Hepatocyte (in vitro differentiated cells): ENCODE measurements around the gene TMPRSS11D. TPM values are rescaled to one million over a fixed set of nuclear protein-coding genes. Genes with fewer than 3 reads are reported as not detected.

ENCODE experiments used
- DNase-seq: peaks from one replicate; pipeline ENCODE4 v3.0.0-alpha.2; 2016; ENCODE audit warnings: low spot score
- H2AFZ ChIP-seq: fragments of 200-600 bp; sonication (generic); 2 replicates; pipeline ENCODE4 v1.6.0; 2016; ENCODE audit warnings: antibody characterized with exemption, mild to moderate bottlenecking
- H3K27ac ChIP-seq: fragments of 200-600 bp; sonication (generic); 2 replicates; pipeline ENCODE4 v1.5.1; 2016; ENCODE audit warnings: mild to moderate bottlenecking
- H3K27me3 ChIP-seq: fragments of 200-600 bp; sonication (generic); 2 replicates; pipeline ENCODE4 v1.6.1; 2016
- H3K36me3 ChIP-seq: fragments of 200-600 bp; sonication (generic); replicated peaks from 2 replicates; pipeline ENCODE4 v1.5.1; 2016; ENCODE audit warnings: low read depth; ENCODE audit not compliant: insufficient read depth
- H3K4me1 ChIP-seq: fragments of 200-600 bp; sonication (generic); 2 replicates; pipeline ENCODE4 v1.5.1; 2016; ENCODE audit warnings: mild to moderate bottlenecking, moderate library complexity; ENCODE audit not compliant: insufficient read depth
- H3K4me2 ChIP-seq: fragments of 200-600 bp; sonication (generic); 2 replicates; pipeline ENCODE4 v1.6.0; 2016
- H3K4me3 ChIP-seq: fragments of 200-600 bp; sonication (generic); 2 replicates; pipeline ENCODE4 v1.5.1; 2016; ENCODE audit warnings: mild to moderate bottlenecking
- H3K79me2 ChIP-seq: fragments of 200-600 bp; sonication (generic); 2 replicates; pipeline ENCODE4 v1.6.0; 2017; ENCODE audit warnings: mild to moderate bottlenecking
- H3K9me2 ChIP-seq: fragments of 200-600 bp; sonication (generic); replicated peaks from 2 replicates; pipeline ENCODE4 v1.6.0; 2017; ENCODE audit warnings: mild to moderate bottlenecking; ENCODE audit not compliant: insufficient read depth
- H3K9me3 ChIP-seq: fragments of 200-600 bp; sonication (generic); 2 replicates; pipeline ENCODE4 v1.5.1; 2016; ENCODE audit warnings: low read depth, mild to moderate bottlenecking
- H4K20me1 ChIP-seq: fragments of 200-600 bp; sonication (generic); 2 replicates; pipeline ENCODE4 v1.6.0; 2016; ENCODE audit warnings: mild to moderate bottlenecking; ENCODE audit not compliant: insufficient read depth, poor library complexity, severe bottlenecking
- EZH2 ChIP-seq: fragments of 200-600 bp; sonication (generic); IDR thresholded peaks from 2 replicates; pipeline ENCODE4 v1.6.1; 2016; ENCODE audit warnings: antibody characterized with exemption, mild to moderate bottlenecking, borderline replicate concordance
- EZH2phosphoT487 ChIP-seq: fragments of 200-600 bp; sonication (generic); IDR thresholded peaks from one replicate; pipeline ENCODE4 v1.6.1; 2018; ENCODE audit warnings: antibody characterized with exemption, mild to moderate bottlenecking, low read depth, moderate library complexity; ENCODE audit not compliant: unreplicated experiment, severe bottlenecking
- WGBS: methylation state at CpG from one replicate; pipeline ENCODE4 v1.1.6; 2016; ENCODE audit warnings: low lambda C conversion rate; ENCODE audit errors: missing lambda C conversion rate; 5-methylcytosine and 5-hydroxymethylcytosine counted together
- polyA plus RNA-seq: library from polyadenylated mRNA; unstranded; fragments of >200 nt; fragmentation: Nextera tagmentation; extraction: Ambion mirVana; gene quantifications from 2 replicates; pipeline ENCODE4 v1.2.1, GENCODE V29; 2016
- total RNA-seq: library from RNA; depleted of rRNA; stranded (reverse); fragments of >200 nt; gene quantifications from 2 replicates; pipeline ENCODE4 v1.2.3, GENCODE V29; 2014
- TF ChIP-seq, protein P1 (sequence below): fragments of 200-600 bp; sonication (generic); IDR thresholded peaks from 2 replicates; pipeline ENCODE4 v1.5.1; 2016; ENCODE audit warnings: antibody characterized with exemption, mild to moderate bottlenecking; ENCODE audit not compliant: poor library complexity

Gene TMPRSS11D
- total RNA-seq (not detected in 2 replicates), polyA plus RNA-seq (0.23 TPM in 1 of 2 replicates, not detected in the other)

DNA sequence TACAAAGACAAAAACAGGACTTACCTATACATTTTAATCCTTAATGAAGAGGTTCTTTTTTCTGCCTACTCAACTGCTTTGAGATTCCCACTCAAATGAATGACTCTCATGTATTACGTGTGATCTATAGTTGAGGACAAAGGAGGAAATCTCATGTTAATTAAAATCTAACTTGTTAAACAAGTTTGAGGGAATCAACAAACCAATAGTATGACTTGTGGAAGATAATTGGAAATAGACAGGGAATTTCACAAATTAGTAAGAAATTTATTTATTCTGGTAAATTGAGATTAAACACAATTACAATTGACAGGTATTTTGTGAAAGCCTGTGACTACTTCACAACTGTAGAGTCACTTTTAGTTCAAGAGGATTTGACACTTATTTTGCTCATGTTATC lies at the start of gene TMPRSS11D:
Gene TMPRSS11D (minus strand): TSS at position 101 of the 400 bp plus-strand sequence. CDS start 69 bp downstream, at position 32.
- H4K20me1 ChIP-seq, result no peaks in the 10 kb centered on the region
- no peak within 1 kb of the TSS for H3K4me2 ChIP-seq
- H3K27ac ChIP-seq, result no peak within 1 kb of the TSS
- whole genome bisulfite sequencing, result 85% methylated on average over 1 of the region's 1 CpG
- no peaks in the 10 kb centered on the region for H3K27me3 ChIP-seq
- no peaks in the 10 kb centered on the region for H3K36me3 ChIP-seq
- no peaks in the 10 kb centered on the region for H3K4me1 ChIP-seq
- H3K4me3 ChIP-seq, result no peak within 1 kb of the TSS
- no peak within 1 kb of the TSS for H2AFZ ChIP-seq
- H3K9me2 ChIP-seq, result no peaks in the 10 kb centered on the region
- H3K79me2 ChIP-seq, result no peaks in the 10 kb centered on the region
- H3K9me3 ChIP-seq, result no peaks in the 10 kb centered on the region
- TF ChIP-seq, protein P1, sequence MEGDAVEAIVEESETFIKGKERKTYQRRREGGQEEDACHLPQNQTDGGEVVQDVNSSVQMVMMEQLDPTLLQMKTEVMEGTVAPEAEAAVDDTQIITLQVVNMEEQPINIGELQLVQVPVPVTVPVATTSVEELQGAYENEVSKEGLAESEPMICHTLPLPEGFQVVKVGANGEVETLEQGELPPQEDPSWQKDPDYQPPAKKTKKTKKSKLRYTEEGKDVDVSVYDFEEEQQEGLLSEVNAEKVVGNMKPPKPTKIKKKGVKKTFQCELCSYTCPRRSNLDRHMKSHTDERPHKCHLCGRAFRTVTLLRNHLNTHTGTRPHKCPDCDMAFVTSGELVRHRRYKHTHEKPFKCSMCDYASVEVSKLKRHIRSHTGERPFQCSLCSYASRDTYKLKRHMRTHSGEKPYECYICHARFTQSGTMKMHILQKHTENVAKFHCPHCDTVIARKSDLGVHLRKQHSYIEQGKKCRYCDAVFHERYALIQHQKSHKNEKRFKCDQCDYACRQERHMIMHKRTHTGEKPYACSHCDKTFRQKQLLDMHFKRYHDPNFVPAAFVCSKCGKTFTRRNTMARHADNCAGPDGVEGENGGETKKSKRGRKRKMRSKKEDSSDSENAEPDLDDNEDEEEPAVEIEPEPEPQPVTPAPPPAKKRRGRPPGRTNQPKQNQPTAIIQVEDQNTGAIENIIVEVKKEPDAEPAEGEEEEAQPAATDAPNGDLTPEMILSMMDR, result no peak
- TF ChIP-seq EZH2 (no peak), EZH2phosphoT487 (no peak)
- no peak for DNase-seq

GRCh38 chr4:67933038-67933437 lies 49.2 kb upstream of the TMPRSS11D start:
- no peak overlapping the region for H2AFZ ChIP-seq
- no peaks in the 10 kb centered on the region for H4K20me1 ChIP-seq
- H3K36me3 ChIP-seq, result no peaks in the 10 kb centered on the region
- H3K79me2 ChIP-seq, result no peaks in the 10 kb centered on the region
- H3K9me2 ChIP-seq, result no peaks in the 10 kb centered on the region
- H3K9me3 ChIP-seq, result no peaks in the 10 kb centered on the region
- H3K4me2 ChIP-seq, result no peak overlapping the region
- H3K27me3 ChIP-seq, result no peaks in the 10 kb centered on the region
- no peak for TF ChIP-seq EZH2
- TF ChIP-seq EZH2phosphoT487, result no peak
- TF ChIP-seq, protein P1, result no peak
- H3K4me3 ChIP-seq, result no peak overlapping the region
- WGBS, result 90% methylated on average over 5 of the region's 5 CpGs
- no peak overlapping the region for H3K27ac ChIP-seq
- DNase-seq, result no peak
- no peaks in the 10 kb centered on the region for H3K4me1 ChIP-seq

DNA sequence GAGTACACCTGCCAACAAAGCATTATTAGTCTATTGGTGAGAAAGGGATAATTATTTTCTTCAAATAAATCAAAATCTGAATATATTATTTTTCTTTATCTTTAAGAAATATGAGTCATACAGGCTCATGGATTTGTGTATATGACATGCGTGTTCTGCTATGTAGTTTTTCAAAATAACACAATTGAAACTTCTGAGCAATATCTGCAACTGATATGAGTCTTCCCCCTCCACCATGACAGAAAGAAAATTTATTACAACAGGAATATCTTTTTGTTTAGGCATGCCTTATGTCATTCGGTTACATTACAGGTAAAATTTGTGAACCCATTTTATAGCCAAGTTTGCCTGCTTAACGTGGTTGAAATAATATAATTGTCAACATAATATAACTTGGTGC lies 47.5 kb upstream of the TMPRSS11D start:
- no peak for DNase-seq
- H4K20me1 ChIP-seq, result no peaks in the 10 kb centered on the region
- H3K4me1 ChIP-seq, result no peaks in the 10 kb centered on the region
- no peaks in the 10 kb centered on the region for H3K36me3 ChIP-seq
- H2AFZ ChIP-seq, result no peak overlapping the region
- no peak overlapping the region for H3K27ac ChIP-seq
- 92% methylated on average over 3 of the region's 3 CpGs for WGBS
- H3K4me2 ChIP-seq, result no peak overlapping the region
- H3K79me2 ChIP-seq, result no peaks in the 10 kb centered on the region
- H3K27me3 ChIP-seq, result no peaks in the 10 kb centered on the region
- no peak overlapping the region for H3K4me3 ChIP-seq
- no peaks in the 10 kb centered on the region for H3K9me3 ChIP-seq
- no peaks in the 10 kb centered on the region for H3K9me2 ChIP-seq
- TF ChIP-seq EZH2phosphoT487, result no peak
- TF ChIP-seq EZH2, result no peak
- TF ChIP-seq, protein P1, result no peak

DNA sequence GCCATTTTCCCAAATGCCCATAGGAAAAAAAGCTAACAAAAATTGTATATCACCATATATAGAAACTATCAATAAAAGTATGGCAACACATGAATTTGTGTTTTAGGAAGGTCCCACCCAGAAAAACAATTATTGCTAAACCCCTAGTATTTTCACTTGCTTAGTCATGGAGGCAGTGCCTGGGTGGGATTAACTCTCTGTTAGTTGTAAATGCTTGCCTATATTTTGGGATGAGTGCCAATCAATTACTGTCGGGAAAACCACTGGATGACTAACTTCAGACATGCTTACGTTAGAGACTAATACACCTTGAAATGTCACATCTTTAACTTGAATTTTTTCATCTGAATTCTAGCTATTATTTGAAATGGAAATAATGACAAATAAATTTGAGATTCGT lies 45.6 kb upstream of the TMPRSS11D start:
- no peaks in the 10 kb centered on the region for H4K20me1 ChIP-seq
- H3K79me2 ChIP-seq, result no peaks in the 10 kb centered on the region
- H3K27me3 ChIP-seq, result no peaks in the 10 kb centered on the region
- H2AFZ ChIP-seq, result no peak overlapping the region
- no peak for DNase-seq
- H3K4me2 ChIP-seq, result no peak overlapping the region
- H3K36me3 ChIP-seq, result no peaks in the 10 kb centered on the region
- no peaks in the 10 kb centered on the region for H3K9me3 ChIP-seq
- 61% methylated on average over 3 of the region's 3 CpGs for WGBS
- no peaks in the 10 kb centered on the region for H3K9me2 ChIP-seq
- no peak for TF ChIP-seq EZH2
- no peak for TF ChIP-seq EZH2phosphoT487
- TF ChIP-seq, protein P1, result no peak
- H3K27ac ChIP-seq, result no peak overlapping the region
- no peak overlapping the region for H3K4me3 ChIP-seq
- H3K4me1 ChIP-seq, result no peaks in the 10 kb centered on the region
